MCF 10A (cell line): Measurements from ENCODE around the gene PDE1C. TPM values are rescaled to one million over a fixed set of nuclear protein-coding genes. Genes with fewer than 3 reads are reported as not detected.

ENCODE experiments used
- BruUV-seq: library from RNA; stranded (reverse); fragments of 400-500 nt; replicated peaks from 2 replicates; lab custom pipeline; 2021; lab: Mats Ljungman, UMichigan
- CTCF ChIA-PET: fragments of 300-600 bp; sonication (Branson Sonifier 250); formaldehyde crosslinking; extraction: SDS; loops from one replicate; lab custom pipeline; 2021; ENCODE audit warnings: antibody characterized with exemption, inconsistent platforms; lab: Yijun Ruan, JAX
- POLR2A ChIA-PET: fragments of 300-600, 350-650 bp; sonication (Branson Sonifier 250); formaldehyde crosslinking; extraction: SDS; loops from one replicate; lab custom pipeline; 2020; ENCODE audit warnings: antibody characterized with exemption, inconsistent platforms; lab: Yijun Ruan, JAX
- DNase-seq: peaks from one replicate; pipeline ENCODE4 v3.0.0-alpha.2; 2018; ENCODE audit not compliant: unreplicated experiment
- H3K27ac Mint-ChIP-seq: one replicate; pipeline ENCODE4 v1.8.0; 2022; ENCODE audit warnings: mild to moderate bottlenecking, low read depth, mixed read lengths; ENCODE audit not compliant: unreplicated experiment
- H3K27me3 Mint-ChIP-seq: one replicate; pipeline ENCODE4 v1.8.0; 2022; ENCODE audit warnings: mixed read lengths; ENCODE audit not compliant: insufficient read depth, unreplicated experiment
- H3K36me3 Mint-ChIP-seq: one replicate; pipeline ENCODE4 v1.8.0; 2022; ENCODE audit warnings: mild to moderate bottlenecking, moderate library complexity, mixed read lengths; ENCODE audit not compliant: insufficient read depth, unreplicated experiment
- H3K4me1 Mint-ChIP-seq: one replicate; pipeline ENCODE4 v1.8.0; 2022; ENCODE audit warnings: mixed read lengths; ENCODE audit not compliant: insufficient read depth, unreplicated experiment
- H3K4me3 Mint-ChIP-seq: one replicate; pipeline ENCODE4 v1.8.0; 2022; ENCODE audit warnings: mild to moderate bottlenecking, moderate library complexity, mixed read lengths; ENCODE audit not compliant: unreplicated experiment
- H3K9me3 Mint-ChIP-seq: one replicate; pipeline ENCODE4 v1.8.0; 2022; ENCODE audit warnings: mixed read lengths; ENCODE audit not compliant: unreplicated experiment
- CTCF ChIP-seq: fragments of 200-600 bp; IDR thresholded peaks from one replicate; pipeline ENCODE4 v1.8.0; 2022; ENCODE audit warnings: antibody characterized with exemption, mild to moderate bottlenecking; ENCODE audit not compliant: unreplicated experiment
- intact Hi-C: fragments of 100-400 bp; cut with micrococcal nuclease; formaldehyde crosslinking; loops from 2 replicates; pipeline ENCODE4 v1.14.1; 2022
- total RNA-seq: library from RNA; stranded (reverse); gene quantifications from 2 replicates; pipeline ENCODE4 v1.2.3, GENCODE V29; 2022

The PDE1C gene
- total RNA-seq, 1 experiment from 2014 or later, result 0.14 TPM

GRCh38 chr7:31772211-31772610 lies 298.0 kb downstream of the PDE1C start:
- no peaks in the 10 kb centered on the region for H3K9me3 Mint-ChIP-seq

GRCh38 chr7:31767686-31768358 lies 302.4 kb downstream of the PDE1C start:
- POLR2A ChIA-PET, result no interaction called here
- Mint-ChIP-seq H3K27ac (no peak overlapping the region), H3K27me3 (no peaks in the 10 kb centered on the region), H3K4me3 (no peak overlapping the region), H3K4me1 (no peaks in the 10 kb centered on the region), H3K36me3 (no peaks in the 10 kb centered on the region), H3K9me3 (no peaks in the 10 kb centered on the region)
- TF ChIP-seq CTCF, result no peak
- BruUV-seq, result no TSS peak
- DNase-seq, result no peak
- CTCF ChIA-PET, result interaction anchor here (0.7 to 1.1 kb wide), 2 partner anchors 15 to 437 kb away, joined by 3 to 6 read pairs; no protein-coding TSS in a partner anchor
- intact Hi-C loops, result no loop called here

More at GRCh38 chr7:31772211-31772610, 298.0 kb downstream of the PDE1C start:
- no peak for DNase-seq
- intact Hi-C loops, result no loop called here
- Mint-ChIP-seq H3K36me3 (no peaks in the 10 kb centered on the region), H3K4me3 (no peak overlapping the region), H3K27ac (no peak overlapping the region), H3K27me3 (no peaks in the 10 kb centered on the region), H3K4me1 (no peaks in the 10 kb centered on the region)
- POLR2A ChIA-PET, result interaction anchor here (0.7 kb wide), 1 partner anchor 391 kb away, joined by 3 read pairs; no protein-coding TSS in a partner anchor
- no TSS peak for BruUV-seq
- TF ChIP-seq CTCF, result no peak
- CTCF ChIA-PET, result interaction anchor here (0.6 to 1.0 kb wide), 2 partner anchors 10 to 275 kb away, joined by 3 to 5 read pairs; no protein-coding TSS in a partner anchor

DNA sequence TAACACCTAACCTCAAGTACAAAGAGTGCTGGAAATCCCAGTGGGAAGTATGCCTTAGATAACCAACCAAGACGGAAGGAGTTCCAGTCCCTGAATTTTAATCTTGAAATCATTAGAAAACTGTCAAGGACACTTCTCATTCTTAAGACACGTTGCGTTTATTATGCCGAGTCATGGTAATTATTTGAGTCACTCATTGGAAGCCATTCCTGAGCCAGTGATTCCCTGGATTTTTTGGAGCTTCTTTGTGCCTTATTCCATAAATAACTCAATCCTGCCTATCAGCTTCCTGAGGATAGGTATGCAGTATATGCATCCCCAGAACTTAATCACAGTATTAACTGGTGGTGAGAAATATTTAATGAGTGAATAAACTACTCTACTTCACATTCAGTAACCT lies 305.7 kb downstream of the PDE1C start:
- Mint-ChIP-seq H3K36me3 (no peaks in the 10 kb centered on the region), H3K27me3 (no peaks in the 10 kb centered on the region), H3K4me1 (no peaks in the 10 kb centered on the region), H3K4me3 (no peak overlapping the region), H3K27ac (no peak overlapping the region), H3K9me3 (no peaks in the 10 kb centered on the region)
- CTCF ChIA-PET, result interaction anchor here (1.7 kb wide), 1 partner anchor 18 kb away, joined by 4 read pairs; no protein-coding TSS in a partner anchor
- no TSS peak for BruUV-seq
- no peak for TF ChIP-seq CTCF
- DNase-seq, result no peak
- intact Hi-C loops, result no loop called here
- POLR2A ChIA-PET, result no interaction called here

DNA sequence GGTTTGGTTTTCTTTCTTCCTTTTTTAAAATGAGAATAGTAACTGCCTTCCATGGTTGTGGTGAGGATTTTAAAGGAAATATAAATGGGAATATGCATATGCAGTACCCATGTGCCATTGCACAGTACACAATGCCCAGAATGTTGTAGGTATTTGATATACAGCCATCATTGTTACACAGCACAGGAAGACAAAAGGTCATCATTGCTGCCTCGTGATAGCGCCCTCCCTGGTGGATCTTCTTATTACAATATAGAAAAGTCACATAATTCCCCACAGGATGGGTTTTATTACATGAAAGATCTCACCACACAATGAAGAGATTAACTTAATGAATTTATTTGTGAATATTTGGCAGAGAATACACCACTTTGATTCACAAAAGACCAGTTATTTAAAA lies 306.7 kb downstream of the PDE1C start:
- H3K4me1 Mint-ChIP-seq, result no peaks in the 10 kb centered on the region
- H3K9me3 Mint-ChIP-seq, result no peaks in the 10 kb centered on the region
- H3K27me3 Mint-ChIP-seq, result no peaks in the 10 kb centered on the region
- H3K27ac Mint-ChIP-seq, result no peak overlapping the region
- no peak overlapping the region for H3K4me3 Mint-ChIP-seq
- DNase-seq, result no peak
- POLR2A ChIA-PET, result no interaction called here
- BruUV-seq, result no TSS peak
- H3K36me3 Mint-ChIP-seq, result no peaks in the 10 kb centered on the region
- intact Hi-C loops, result no loop called here
- TF ChIP-seq CTCF, result peak; percentile 9
- CTCF ChIA-PET, result no interaction called here
